ENCODE data around the gene SHH. TPM values are rescaled to one million over a fixed set of nuclear protein-coding genes. Genes with fewer than 3 reads are reported as not detected.

Gene SHH
- polyA plus RNA-seq, 12 donors = 0.05 to 8.8 (median 0.10) TPM; not detected in 5

GRCh38 chr7:155765458-155765857 lies 46.8 kb downstream of the SHH start:
- no peak for DNase-seq

- DNase-seq = no peak
These were observed 47.8 kb downstream of the SHH start for GRCh38 chr7:155764438-155764793.

DNA sequence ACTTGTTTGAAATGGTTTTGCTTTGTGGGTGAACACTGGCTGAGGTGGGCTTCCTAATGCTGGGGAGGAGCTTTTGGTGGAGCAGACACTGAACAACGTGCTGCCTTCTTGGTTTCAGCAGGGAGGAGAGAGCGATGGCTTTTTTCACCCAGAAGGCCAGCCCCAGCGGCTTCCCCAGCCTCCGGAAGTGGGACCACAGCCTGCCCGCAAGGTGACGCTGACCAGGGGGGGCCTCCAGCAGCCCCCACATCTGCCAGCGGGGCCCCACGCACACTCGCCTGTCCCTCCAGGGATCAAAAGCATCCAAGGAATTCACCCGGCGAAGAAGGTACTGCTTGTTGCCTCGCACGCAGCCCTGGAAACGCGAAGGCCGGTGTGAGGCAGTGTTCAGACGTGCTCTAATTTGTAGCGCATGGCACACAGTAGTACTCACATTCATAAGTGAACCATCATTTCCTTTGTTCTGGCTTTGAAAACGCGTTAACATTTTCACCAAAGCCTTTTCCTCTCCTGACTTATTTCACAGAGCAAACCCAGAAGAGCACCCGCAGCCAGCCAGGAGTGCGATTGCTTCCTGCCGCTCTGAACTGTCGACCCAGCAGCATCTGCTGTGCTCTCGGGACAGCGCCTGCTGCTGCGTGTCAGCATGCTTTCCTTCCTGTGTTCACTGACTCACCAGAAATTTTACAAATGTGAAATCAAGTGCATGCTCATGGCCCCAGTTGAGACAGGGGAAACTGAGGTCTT lies 48.4 kb downstream of the SHH start:
- DNase-seq = peak; percentile 24

DNA sequence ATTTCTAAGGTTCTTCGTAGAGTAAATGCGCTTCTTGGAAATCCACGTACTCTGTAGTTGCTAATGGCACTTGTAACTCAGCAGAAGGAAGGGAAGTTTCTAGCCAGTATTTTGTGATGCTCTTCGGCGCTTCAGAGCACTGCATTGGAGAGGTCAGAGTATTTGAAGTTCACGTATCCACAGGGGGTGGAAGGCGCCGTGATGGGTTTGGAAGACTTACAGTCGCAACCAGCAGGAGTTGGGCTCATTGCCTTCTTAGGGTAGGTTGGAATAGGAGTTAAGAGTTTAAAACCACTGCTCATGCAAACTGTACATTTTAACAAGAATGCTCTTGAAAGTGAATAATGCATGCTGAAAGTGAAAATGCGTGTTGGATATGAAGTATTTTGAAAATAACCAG lies 49.1 kb downstream of the SHH start:
- no peak for DNase-seq

GRCh38 chr7:155762655-155763054 lies 49.6 kb downstream of the SHH start:
- DNase-seq = no peak

GRCh38 chr7:155762036-155762435 lies 50.2 kb downstream of the SHH start:
- DNase-seq = no peak

GRCh38 chr7:155761162-155761561 lies 51.1 kb downstream of the SHH start:
- no peak for DNase-seq

DNA sequence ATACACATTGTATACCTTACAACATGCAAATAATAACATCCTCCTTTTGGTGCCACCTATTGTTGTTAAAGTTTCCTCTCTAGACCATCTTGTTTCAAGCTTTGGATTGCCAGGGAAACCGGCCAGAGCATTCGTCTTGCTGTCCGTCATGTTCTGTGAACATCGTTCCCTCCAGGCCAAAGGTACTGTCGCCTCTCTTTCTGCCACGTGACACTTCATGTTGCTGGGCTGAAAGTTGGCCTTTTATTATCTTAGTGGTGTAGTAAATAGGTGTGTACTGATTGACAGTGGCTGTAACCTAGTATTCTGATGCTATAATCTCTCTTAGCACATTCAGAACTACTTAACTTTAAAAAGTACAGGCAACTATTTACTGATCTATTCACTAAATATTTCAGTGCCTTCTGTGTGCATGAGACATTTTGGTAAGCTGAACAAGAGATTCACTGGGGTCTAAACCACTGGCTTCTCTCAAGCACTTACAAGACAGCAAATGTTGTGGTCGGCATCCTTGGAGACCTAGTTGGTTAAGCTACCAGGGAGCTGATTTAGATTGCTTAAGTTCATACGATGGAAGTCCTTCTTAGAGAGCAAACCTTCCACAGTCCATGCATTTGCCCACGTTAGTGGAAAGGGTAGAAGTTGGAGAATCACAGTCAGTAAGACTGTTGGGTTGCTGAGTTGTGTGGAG lies 52.4 kb downstream of the SHH start:
- no peak for DNase-seq

GRCh38 chr7:155758348-155758747 lies 53.9 kb downstream of the SHH start:
- DNase-seq = no peak

DNA sequence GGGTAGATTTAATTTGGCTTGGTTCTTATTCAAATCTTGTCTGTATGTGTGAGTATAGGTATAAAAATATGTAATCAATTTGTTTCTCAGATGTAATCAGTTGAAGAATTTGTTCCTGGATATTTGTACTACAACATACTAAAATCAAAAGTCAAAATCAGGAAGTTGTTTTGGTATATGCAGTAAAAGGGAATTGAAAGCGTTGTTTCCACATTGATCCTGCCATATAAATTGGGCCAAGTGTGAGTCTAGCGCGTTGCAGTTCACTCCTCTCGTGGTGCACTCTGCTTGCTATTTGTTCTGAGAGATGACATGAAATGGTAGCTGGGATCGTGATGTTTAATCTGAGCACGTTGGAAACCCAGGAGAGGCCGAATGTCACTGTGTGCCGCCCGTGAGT lies 55.9 kb downstream of the SHH start:
- no peak for DNase-seq

DNA sequence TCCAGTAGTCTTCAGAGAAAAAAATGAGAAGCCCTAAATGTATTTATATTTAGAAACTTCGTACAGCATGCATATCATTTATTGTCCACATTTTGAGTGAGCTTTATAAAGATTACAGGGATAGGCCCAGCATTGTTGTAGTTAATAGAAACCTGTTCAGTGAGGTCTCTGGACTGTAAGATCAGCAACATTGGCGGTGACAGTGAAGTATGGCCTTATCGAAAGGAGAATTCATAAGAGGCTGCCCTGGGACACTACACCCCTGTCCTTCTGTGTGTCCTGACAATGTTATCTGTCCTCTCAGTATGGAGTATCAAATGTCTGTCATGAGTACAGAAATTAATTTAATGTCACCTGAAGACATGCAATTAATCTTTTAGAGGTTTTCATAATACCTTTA lies 57.2 kb downstream of the SHH start:
- no peak for DNase-seq

- no peak for DNase-seq
These were observed 58.1 kb downstream of the SHH start for GRCh38 chr7:155754165-155754564.

DNA sequence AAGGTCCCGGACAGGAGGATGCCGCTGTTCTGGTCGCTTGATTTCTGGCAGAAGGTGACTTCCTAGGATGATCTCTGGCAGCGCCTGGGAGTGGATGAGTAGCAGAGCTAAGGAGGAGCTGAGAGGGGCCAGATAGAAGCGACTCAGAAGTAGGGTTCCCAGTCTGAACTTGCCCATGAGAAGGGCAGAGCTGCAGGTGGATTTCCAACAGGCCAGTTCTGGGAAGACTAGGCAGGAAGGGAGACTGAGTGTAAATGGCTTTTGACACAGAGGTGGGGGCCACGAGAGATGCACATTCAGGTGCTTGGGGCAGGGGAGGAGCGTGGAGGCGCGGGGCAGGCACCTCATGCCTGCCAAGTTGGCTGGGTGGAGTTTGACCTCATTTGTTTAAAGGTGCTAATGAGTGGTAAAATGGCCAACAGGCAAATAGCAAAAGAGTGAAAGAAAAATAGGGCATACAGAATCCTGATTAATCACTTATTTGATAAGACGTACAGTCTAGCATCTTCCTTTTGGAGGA lies 58.8 kb downstream of the SHH start:
- DNase-seq = no peak

DNA sequence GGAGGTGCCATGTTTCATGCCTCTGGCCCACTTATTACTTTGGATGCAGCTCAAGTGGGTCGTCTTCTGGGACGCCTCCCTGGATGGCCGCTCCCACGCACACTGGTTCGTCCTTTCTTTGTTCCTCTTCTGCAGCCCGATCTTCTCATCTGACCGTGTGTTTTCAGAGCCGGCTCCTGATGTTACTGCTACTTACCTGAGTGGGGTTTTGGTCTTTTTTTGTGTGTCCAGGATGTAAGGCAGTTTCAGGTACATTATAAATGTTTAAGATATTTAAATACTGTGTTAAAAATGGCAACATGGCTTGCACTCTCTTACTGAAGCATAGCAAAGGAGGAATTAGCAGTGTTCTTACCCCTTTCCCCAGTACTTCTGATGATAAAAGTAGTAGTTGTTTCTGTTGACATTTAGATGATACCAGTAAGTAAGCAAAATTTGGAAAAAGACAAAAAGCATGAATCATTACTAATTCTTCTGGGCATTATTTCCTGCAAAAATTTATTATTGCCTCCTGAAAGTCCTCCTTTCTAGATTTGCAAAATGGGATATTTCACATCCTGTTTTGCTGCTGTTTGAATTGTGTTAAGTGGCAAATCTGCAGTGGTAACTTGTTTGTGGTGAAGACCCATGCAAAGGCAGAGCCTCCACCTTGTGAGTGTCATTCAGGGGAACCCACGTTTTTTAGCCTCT lies 59.4 kb downstream of the SHH start:
- DNase-seq = no peak

GRCh38 chr7:155751409-155751808 lies 60.9 kb downstream of the SHH start:
- no peak for DNase-seq

DNA sequence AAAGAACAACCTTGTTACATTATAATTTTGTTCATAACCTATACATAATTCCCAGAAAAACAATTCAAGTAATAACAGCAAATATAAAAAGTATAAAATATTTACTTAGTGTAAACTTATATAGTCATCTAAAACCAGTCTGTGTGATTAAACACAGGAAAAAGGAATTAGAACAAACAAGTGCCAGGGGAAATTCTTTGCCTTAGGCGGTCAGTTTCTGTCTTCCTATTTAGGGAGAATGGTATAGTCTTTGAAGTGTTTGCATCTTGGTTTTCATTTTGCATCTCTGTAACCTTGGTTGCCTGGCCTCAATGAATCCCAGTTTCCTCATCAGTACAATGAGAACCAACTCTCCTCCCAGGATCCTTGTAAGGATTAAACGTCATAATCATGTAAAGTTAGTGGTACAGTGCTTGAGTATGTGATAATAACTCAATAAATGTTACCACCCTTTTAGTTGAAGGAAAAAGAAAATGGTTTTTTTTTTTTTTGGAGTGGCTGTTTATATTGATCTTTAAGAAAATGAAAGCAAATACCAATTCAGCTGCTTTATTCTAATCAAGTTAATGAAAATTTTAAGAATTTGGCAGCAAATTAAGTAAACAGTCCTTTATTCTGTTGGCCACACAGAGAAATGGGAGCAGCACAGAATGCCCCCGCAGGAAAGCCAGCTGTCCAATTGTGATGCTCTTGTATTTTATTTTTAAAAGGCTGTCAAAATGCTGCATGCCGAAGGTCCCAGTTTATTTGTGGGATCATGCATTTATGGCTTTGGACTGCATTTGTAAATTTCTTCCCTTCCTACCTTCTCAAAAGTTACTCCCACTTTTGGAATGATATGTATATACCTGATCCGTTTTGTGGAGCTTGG lies 61.8 kb downstream of the SHH start:
- no peak for DNase-seq

Other genes starting within 250 kb of the SHH start
- 10 to 100 TPM in 11 of 12 donors, not detected in 1; 20.3 to 57.3 (median 26.6) TPM for gene RBM33, start 167.8 kb downstream of the SHH start, polyA plus RNA-seq (ENCODE audit: insufficient read length in 12 of 12)

Data from muscle of arm (tissue), 12 donors.